Measurements from ENCODE around the gene CACNA2D3. TPM values are rescaled to one million over a fixed set of nuclear protein-coding genes. Genes with fewer than 3 reads are reported as not detected.
A peak's percentile ranks its signal among the peaks of the same experiment; 100 is the strongest.

The CACNA2D3 gene
- total and polyA plus RNA-seq, 2 donors from 2014 or later: 5.7 to 11.2 TPM

DNA sequence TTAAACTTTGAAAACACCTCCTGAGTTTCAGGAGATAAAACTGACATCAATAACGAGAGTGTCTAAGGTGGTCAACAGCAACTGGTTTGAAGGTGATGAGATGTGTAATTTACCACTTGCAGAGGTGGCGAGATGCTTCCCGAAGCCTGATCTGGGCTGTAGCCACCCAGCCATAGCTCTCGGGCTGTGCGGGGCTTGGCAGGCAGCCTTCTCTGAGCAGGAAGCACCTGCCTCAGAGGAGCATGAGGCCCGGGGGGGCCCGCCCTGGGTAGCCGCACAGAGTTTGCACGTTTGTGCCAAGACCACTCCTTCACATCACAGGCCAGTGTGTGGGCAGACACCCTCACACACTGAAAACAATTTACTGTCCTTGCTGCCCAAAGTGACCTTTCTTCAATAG is 220.3 kb downstream of the CACNA2D3 start:
- peak in 2 of 5 donors; percentile 38 to 69 for DNase-seq
- Histone ChIP-seq H3K36me3 (ENCODE audit: control insufficient read depth in 2 of 3, insufficient read depth in 3 of 3, low read length in 3 of 3) (no peaks in the 10 kb centered on the region), H3K9me3 (ENCODE audit: control insufficient read depth in 2 of 3, insufficient read depth in 1 of 3, low read length in 3 of 3) (no peaks in the 10 kb centered on the region), H3K27ac (ENCODE audit: low read depth in 2 of 2, low read length in 2 of 2) (no peak overlapping the region), H3K9ac (ENCODE audit: low read length in 3 of 3) (no peak overlapping the region), H3K4me1 (ENCODE audit: control insufficient read depth in 2 of 3, insufficient read depth in 2 of 3, low read depth in 1 of 3, low read length in 3 of 3) (no peaks in the 10 kb centered on the region), H3K4me3 (ENCODE audit: low read length in 3 of 3) (no peak overlapping the region), H3K27me3 (ENCODE audit: control insufficient read depth, insufficient read depth, low read length) (no peaks in the 10 kb centered on the region)
- FAIRE-seq: no peak
- TF ChIP-seq, protein P1, sequence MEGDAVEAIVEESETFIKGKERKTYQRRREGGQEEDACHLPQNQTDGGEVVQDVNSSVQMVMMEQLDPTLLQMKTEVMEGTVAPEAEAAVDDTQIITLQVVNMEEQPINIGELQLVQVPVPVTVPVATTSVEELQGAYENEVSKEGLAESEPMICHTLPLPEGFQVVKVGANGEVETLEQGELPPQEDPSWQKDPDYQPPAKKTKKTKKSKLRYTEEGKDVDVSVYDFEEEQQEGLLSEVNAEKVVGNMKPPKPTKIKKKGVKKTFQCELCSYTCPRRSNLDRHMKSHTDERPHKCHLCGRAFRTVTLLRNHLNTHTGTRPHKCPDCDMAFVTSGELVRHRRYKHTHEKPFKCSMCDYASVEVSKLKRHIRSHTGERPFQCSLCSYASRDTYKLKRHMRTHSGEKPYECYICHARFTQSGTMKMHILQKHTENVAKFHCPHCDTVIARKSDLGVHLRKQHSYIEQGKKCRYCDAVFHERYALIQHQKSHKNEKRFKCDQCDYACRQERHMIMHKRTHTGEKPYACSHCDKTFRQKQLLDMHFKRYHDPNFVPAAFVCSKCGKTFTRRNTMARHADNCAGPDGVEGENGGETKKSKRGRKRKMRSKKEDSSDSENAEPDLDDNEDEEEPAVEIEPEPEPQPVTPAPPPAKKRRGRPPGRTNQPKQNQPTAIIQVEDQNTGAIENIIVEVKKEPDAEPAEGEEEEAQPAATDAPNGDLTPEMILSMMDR (IDR thresholded peaks at IDR 0.05; ENCODE audit: borderline replicate concordance, extremely low read depth, insufficient read depth): no peak
- intact Hi-C loops (cut with DNase I): no loop called here

DNA sequence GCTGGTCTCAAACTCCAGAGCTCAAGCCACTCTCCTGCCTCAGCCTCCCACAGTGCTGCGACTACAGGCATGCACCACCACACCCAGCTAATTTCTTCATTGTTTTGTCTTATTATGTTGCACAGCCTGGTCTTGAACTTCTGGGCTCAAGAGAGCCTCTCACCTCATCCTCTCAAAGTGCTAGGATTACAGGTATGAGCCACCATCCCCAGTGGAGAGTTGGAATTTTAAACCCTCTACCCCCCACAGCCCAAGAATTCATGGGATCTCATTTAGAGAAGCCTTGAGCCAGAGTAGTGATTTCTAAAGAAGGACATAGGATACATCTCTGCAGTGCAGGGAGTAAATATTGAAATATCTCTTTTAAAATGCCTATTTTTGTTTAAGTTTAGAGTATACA is 221.1 kb downstream of the CACNA2D3 start:
- H3K27ac ChIP-seq (ENCODE audit: low read depth in 2 of 2, low read length in 2 of 2): no peak overlapping the region
- H3K4me1 ChIP-seq (ENCODE audit: control insufficient read depth in 2 of 3, insufficient read depth in 2 of 3, low read depth in 1 of 3, low read length in 3 of 3): no peaks in the 10 kb centered on the region
- intact Hi-C loops (cut with DNase I): no loop called here
- H3K27me3 ChIP-seq (ENCODE audit: control insufficient read depth, insufficient read depth, low read length): no peaks in the 10 kb centered on the region
- H3K9ac ChIP-seq (ENCODE audit: low read length in 3 of 3): no peak overlapping the region
- FAIRE-seq (no peak), DNase-seq (no peak)
- no peaks in the 10 kb centered on the region for H3K9me3 ChIP-seq (ENCODE audit: control insufficient read depth in 2 of 3, insufficient read depth in 1 of 3, low read length in 3 of 3)
- H3K36me3 ChIP-seq (ENCODE audit: control insufficient read depth in 2 of 3, insufficient read depth in 3 of 3, low read length in 3 of 3): no peaks in the 10 kb centered on the region
- TF ChIP-seq, protein P1 (IDR thresholded peaks at IDR 0.05; ENCODE audit: borderline replicate concordance, extremely low read depth, insufficient read depth): no peak
- no peak overlapping the region for H3K4me3 ChIP-seq (ENCODE audit: low read length in 3 of 3)

- Histone ChIP-seq H3K9ac (ENCODE audit: low read length in 3 of 3) (no peak overlapping the region), H3K4me3 (ENCODE audit: low read length in 3 of 3) (no peak overlapping the region), H3K4me1 (ENCODE audit: control insufficient read depth in 2 of 3, insufficient read depth in 2 of 3, low read depth in 1 of 3, low read length in 3 of 3) (no peaks in the 10 kb centered on the region), H3K36me3 (ENCODE audit: control insufficient read depth in 2 of 3, insufficient read depth in 3 of 3, low read length in 3 of 3) (no peaks in the 10 kb centered on the region), H3K27ac (ENCODE audit: low read depth in 2 of 2, low read length in 2 of 2) (no peak overlapping the region), H3K9me3 (ENCODE audit: control insufficient read depth in 2 of 3, insufficient read depth in 1 of 3, low read length in 3 of 3) (no peaks in the 10 kb centered on the region), H3K27me3 (ENCODE audit: control insufficient read depth, insufficient read depth, low read length) (no peaks in the 10 kb centered on the region)
- TF ChIP-seq, protein P1 (IDR thresholded peaks at IDR 0.05; ENCODE audit: borderline replicate concordance, extremely low read depth, insufficient read depth): no peak
- intact Hi-C loops (cut with DNase I): no loop called here
- FAIRE-seq (no peak), DNase-seq (peak in 1 of 5 donors; percentile 68)
These were observed 222.4 kb downstream of the CACNA2D3 start for GRCh38 chr3:54344601-54345231.

Measured in kidney (tissue), 14 donors.